ENCODE measurements around the gene RREB1. TPM values are rescaled to one million over a fixed set of nuclear protein-coding genes. Genes with fewer than 3 reads are reported as not detected.

RREB1 gene
- total and polyA plus RNA-seq, 12 donors = 3.0 to 47.1 (median 36.1) TPM

DNA sequence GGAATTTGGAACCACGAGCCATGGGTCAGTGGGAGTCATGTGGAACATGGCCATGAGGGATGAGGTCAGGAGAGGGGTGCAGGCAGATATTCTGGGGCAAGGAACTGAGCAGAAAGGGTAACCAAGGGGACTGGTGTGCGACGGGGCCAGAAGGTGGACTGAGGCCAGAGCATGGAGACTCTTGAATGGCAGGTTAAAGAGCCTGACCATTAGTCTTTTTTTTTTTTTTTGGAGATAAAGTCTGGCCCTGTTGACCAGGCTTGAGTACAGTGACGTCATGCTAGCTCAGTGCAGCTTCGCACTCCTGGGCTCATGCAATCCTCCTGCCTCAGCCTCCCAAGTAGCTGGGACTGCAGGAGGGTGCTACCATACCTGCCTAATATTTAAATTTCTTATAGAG, 64.0 kb downstream of the RREB1 start:
- Histone ChIP-seq H3K36me3 (peaks cover 0 to 11% (median 0%) of the 10 kb centered on the region in 9 donors), H3K27ac (peak overlapping the region in 1 of 10 donors; percentile 26), H3K9me3 (no peaks in the 10 kb centered on the region), H3K4me1 (peaks cover 16 to 99% (median 90%) of the 10 kb centered on the region in 9 donors), H3K4me3 (no peak overlapping the region), H3K27me3 (no peaks in the 10 kb centered on the region)
- no peak for ATAC-seq
- WGBS, 2 donors = 86 to 90% methylated on average over 5 of the region's 5 CpGs
- DNase-seq = no peak
- TF ChIP-seq CTCF (IDR thresholded peaks at IDR 0.05) = no peak
- intact Hi-C loops (cut with DNase I) = no loop called here

DNA sequence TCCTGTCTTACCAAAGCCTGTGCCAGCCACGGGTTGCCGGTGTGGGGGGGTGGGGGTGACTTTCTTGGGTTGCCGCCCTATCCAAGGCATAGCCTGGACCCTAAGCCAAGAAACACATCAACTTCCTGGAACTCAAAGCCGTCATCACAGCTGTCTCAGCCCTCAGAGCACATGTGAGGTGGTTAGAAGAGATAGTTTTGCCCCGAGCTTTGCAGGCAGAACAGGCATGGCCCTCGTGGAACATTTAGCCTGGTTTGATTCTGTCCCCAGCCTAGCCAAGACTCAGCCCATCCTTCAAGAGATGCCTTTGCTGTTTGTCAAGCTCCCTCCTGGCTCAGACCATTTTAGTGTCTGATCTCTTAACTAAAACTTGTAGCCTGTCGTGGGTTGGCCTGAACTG, 64.9 kb downstream of the RREB1 start:
- Histone ChIP-seq H3K27ac (peak overlapping the region in 4 of 10 donors; percentile 16 to 44 (median 36)), H3K9me3 (no peaks in the 10 kb centered on the region), H3K4me3 (no peak overlapping the region), H3K36me3 (peaks cover 0 to 20% (median 0%) of the 10 kb centered on the region in 9 donors), H3K4me1 (peaks cover 16 to 93% (median 81%) of the 10 kb centered on the region in 9 donors), H3K27me3 (no peaks in the 10 kb centered on the region)
- 32 to 39% methylated on average over 7 of the region's 7 CpGs for WGBS, 2 donors
- intact Hi-C loops (cut with DNase I) = no loop called here
- ATAC-seq (peak; percentile 1 to 67 (median 24)), DNase-seq (no peak)
- no peak for TF ChIP-seq CTCF (IDR thresholded peaks at IDR 0.05)

DNA sequence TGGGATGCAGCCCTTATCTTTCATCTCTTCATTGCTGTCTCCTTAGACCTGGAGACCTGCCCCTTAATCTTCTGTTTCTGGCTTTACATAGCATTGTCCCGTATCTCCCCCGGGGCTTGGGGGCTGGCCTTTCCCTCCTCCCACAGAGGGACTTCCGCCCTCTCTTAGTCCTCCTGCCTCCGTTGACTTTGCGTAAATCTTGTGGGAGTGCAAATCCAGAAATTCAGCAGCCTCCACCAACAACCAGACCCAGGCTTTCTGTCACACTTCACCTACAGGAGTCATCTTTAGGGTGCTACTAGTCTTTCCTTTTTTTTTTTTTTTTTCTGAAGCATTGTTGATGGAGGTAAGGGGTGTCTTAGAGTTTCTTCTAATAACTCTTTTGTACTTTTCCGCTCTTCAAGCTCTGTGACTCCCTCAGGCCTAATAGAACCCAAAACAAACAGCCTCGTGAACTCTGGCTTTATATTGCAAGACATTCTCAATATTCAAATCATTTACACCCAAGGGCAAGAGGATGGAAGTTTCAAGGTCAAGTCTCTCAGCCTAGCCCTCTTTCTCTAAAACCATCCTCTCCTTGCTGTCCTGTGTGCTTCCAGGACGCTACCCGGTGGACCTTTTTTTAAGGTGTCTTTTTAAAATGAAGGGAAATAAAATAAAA, 66.2 kb downstream of the RREB1 start:
- TF ChIP-seq CTCF (IDR thresholded peaks at IDR 0.05) = no peak
- H3K4me3 ChIP-seq = no peak overlapping the region
- peak overlapping the region in 4 of 10 donors; percentile 23 to 44 (median 28) for H3K27ac ChIP-seq
- H3K4me1 ChIP-seq = peaks cover 10 to 80% (median 72%) of the 10 kb centered on the region in 9 donors
- H3K9me3 ChIP-seq = no peaks in the 10 kb centered on the region
- WGBS, 2 donors = 53 to 59% methylated on average over 9 of the region's 9 CpGs
- ATAC-seq (peak in 3 of 8 donors; percentile 34 to 54 (median 42)), DNase-seq (peak; percentile 34 to 60)
- intact Hi-C loops (cut with DNase I) = no loop called here
- H3K36me3 ChIP-seq = peaks cover 0 to 33% (median 0%) of the 10 kb centered on the region in 9 donors
- H3K27me3 ChIP-seq = no peaks in the 10 kb centered on the region

DNA sequence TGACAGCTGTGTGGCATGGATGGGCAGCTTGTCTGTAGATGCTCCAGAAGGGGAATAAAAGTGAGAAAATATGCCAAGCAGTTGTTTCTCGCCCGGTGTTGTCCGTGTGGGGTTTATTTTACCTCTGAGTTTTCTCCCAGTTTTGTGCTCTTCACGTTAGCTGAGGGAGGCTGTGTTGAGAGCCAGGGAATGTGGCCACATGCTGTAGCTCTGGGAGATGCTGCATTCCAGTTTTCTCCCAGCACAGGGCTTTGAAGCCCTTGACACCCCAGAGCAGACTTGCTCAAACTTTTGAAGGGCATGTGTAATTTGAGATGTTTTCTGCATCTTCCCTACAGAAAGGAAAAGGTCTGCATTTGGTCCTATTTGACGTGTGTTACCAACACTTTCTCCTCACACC, 67.7 kb downstream of the RREB1 start:
- H3K27me3 ChIP-seq = no peaks in the 10 kb centered on the region
- no peak for DNase-seq
- H3K4me3 ChIP-seq = no peak overlapping the region
- ATAC-seq = peak in 2 of 8 donors; percentile 31 to 45
- peak overlapping the region in 2 of 10 donors; percentile 21 to 42 for H3K27ac ChIP-seq
- H3K4me1 ChIP-seq = peaks cover 0 to 65% (median 57%) of the 10 kb centered on the region in 9 donors
- 60 to 69% methylated on average over 5 of the region's 5 CpGs for WGBS, 2 donors
- intact Hi-C loops (cut with DNase I) = no loop called here
- TF ChIP-seq CTCF (IDR thresholded peaks at IDR 0.05) = no peak
- H3K36me3 ChIP-seq = peaks cover 0 to 48% (median 2%) of the 10 kb centered on the region in 9 donors
- no peaks in the 10 kb centered on the region for H3K9me3 ChIP-seq

All from heart right ventricle (tissue), 16 donors.